Glomerular visceral epithelial cell (primary cell): Measurements from ENCODE around the gene DBP.
"Not testable (repeated sequence)": the region's sequence is repeated elsewhere in the genome, so short reads cannot be mapped to it uniquely, and the experiment has no call there.

Experiments
- DNase-seq: peaks from one replicate; pipeline ENCODE4 v3.0.0-alpha.2; 2016; ENCODE audit errors: extremely low spot score

The DBP gene

DNA sequence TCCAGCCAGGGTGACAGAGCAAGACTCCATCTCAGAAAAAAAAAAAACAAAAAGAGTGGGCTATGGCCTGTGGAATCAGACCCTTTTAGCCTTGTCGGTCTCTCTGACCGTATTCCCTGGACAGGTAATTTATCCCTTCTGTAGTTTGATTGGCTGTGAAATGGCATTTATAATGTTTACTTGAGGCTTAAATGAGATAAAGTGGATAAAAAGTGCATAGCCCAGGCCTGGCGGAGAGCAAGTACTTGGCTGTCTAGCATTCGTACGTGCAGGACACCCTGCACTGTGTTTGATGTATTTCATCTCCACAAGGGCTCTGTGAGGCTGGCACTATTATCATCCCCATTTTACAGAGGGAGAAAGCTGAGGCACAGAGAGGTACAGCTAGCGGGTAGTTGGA, 28.6 kb upstream of the DBP start:
- DNase-seq: no peak

DNA sequence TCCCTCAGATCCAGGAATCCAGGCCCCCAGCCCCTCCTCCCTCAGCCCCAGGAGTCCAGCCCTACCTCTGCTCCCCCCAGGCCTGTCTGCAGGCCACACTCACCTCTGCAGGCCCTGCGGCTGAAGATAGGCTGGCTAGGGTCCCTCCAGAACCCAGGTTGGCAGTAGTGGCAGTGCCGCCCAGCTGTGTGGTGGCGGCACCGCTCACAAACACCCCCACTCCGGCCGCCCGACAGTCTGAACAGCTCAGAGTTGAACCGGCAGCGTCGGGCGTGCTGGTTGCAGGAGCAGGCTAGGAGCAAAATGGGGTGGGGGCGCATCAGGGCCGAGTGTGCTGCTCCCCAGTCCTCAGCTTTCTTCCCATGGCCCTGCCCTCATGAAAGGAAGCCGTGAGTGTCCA, 27.3 kb upstream of the DBP start:
- no peak for DNase-seq

DNA sequence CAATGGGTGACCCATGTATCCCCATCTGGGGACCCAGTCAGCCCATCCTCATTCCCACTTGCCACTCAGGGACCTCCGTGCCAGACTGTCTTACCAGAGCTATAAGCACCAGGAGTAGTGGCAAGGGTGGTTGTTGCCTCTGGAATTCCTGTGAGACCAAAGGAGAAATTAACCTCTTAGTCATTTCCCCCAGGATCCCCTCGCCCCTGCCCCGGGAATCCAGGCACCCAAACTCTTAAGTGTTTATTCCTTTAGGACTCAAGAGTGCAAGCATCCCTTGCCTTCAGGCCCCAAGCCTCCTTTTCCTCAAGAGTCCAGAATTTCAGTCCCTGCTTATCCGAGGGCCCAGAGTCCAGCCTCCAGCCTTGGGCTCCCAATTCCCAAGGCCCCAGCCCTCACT, 26.5 kb upstream of the DBP start:
- DNase-seq: no peak

DNA sequence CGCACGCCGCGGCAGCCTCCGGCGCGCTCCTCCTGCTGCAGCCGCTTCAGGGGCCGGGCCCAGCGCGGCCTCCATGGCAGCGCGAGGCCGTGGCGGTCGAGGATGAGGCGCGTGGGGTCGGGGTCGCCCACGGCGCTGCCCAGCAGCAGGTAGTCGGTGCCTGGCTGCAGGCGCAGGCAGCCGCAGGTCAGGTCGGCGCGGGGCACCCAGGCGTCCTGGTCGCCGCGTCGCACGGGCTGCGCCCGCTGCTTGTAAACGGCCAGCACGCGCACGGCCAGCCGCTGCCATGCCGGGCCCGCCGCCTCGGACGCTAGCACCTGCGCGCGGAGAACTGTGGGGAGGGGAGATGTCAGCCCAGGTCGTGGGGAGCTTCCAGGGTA, 24.5 kb upstream of the DBP start:
- no peak for DNase-seq

DNA sequence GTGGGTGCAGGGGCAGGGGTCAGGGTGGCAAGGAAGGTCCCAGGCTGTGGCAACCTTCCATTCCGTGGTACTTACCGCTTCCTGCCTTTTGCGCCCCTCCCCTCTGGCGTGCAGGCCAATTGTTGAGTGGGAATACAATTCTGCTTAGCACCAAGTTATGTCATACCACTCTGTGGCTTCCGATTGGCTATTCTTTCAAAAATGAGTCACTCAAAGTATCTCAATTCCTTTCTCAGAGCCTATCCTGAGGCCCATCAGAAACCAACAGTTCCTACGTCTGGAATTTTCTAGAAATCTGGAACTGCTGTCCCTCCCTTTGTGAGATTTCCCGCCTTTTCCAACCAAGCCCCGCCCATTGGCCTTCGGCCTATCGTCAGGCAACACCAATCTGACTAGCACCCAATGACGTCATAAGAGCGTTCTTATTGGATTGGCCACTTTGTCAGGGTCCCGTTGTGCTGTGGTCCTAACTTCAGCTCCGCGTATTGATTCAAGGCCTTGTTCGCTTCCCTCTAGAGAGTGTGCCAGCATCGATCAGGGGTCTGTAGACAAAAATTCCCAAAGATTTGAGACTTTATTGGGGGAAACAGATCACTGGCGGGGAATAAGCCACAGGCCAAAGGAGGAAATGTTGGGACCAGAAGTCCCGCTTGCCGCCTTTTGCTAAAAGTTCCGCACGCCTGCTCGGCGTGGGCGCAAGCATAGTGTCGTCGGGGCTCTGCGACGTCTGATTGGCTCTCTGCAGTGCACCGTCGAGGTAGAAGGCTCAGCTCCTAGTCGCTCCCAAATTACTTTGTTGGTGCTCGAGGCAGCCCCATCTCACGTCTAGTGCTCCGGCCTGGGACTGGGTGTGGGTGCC, 23.9 kb upstream of the DBP start:
- peak; percentile 91 for DNase-seq

DNA sequence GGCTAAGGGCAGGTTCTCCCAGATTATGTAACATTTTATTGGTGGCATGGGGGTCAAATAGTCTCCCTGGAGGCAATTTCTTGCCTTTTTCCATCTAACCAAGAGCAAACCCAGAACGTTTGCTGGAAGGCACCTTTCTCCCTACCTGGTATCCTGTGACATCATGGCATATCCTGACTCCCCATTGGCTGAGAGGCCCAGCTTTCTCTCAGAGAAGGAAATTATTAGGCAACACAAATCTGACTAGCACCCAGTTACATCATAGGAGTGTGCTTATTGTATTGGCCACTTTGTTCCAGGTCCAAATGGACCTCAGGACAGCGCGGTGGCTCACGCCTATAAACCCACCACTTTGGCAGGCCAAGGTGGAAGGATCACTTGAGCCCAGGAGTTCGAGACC, 22.6 kb upstream of the DBP start:
- DNase-seq: no peak

DNA sequence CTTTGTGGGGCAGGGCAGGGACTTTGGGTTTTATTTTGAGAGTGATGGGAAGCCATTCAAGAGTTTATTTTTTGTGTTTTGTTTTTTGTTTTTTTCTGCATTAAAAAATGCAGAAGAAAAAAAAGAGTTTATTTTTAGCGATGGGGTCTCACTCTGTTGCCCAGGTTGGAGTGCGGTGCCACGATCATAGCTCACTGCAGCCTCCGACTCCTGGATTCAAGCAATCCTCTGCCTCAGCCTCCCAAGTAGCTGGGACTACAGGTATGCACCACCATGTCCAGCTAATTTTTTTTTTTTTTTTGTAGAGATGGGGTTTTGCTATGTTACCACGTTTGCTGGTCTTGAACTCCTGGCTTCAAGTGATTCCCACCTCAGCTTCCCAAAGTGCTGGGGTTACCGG, 21.3 kb upstream of the DBP start:
- no peak for DNase-seq

DNA sequence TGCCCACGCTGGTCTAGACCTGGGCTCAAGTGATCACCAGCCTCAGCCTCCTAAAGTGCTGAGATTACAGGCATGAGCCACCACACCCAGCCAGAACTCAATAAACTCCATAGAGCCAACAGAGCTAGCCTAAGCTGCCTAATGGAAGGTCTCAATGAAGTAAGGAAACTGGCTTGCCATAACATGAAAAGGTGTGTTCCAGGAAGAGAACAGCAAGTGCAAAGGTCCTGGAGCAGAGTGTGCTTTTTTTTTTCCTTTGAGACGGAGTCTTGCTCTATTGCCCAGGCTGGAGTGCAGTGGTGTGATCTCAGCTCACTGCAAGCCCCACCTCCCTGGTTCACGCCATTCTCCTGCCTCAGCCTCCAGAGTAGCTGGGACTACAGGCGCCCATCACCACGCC, 20.6 kb upstream of the DBP start:
- DNase-seq: not testable (repeated sequence)

DNA sequence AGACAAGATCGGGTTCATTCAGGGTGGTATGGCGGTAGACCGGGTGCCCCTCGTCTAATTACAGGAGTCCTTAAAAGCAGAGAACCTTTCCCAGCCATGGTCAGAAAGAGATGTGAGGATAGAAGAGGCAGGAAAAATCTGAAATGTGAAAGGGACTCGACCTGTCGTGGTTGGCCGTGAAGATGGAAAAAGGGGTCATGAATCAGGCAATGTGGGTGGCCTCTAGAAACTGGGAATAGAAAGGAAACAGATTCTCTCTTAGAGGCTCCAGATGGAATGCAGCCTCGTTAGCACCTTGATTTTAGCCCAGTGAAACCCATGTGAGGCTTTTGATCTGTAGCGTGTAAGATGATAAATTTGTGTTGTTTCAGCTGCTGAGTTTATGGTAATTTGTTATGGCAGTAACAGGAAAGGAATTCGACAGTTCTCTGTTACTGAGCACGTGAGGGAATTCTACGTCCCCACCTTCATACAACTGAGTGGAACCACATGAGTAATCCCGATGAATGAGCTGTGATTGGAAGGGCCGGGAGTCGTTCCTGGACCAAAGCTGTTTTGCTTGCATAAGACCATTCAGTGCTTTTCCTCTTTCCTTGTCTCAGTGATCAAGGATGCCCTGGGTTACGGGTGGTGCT, 19.8 kb upstream of the DBP start:
- DNase-seq: peak; percentile 62

DNA sequence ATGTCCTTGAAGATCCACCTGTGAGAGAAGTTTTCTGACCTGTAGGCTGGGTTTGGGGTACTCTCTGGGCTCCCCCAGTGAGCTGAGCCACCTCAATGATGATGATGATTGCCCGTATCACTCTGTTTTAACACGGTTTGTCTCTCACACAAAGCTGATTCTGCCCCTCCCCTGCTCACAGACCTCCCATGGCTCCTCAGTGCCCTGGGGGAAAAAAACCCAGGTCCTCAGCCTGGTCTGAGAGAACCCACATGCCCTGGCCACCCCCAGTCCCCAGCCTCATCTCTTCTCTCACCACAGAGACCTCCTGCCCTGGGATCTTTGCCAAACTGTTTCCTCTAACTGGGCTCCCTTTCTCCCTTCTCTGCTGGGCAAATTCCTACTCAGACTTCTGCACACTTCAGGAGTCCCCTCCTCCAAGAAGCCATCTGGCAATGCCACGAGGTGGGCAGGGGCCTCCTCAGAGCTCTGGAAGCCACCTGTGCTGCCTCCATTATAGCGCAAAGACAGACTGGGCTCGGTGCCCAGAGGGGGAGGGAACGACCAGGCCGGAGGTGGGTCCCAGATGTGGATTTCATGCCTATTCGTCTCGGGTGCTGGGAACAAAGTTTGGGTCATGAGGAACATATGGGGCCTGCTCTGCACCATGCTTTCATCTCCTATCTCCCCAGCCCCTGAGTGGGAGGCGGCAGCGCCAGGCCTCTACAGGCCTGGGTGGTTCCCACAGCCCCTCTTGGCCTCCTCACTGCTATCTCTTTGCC, 17.3 kb upstream of the DBP start:
- DNase-seq: no peak

DNA sequence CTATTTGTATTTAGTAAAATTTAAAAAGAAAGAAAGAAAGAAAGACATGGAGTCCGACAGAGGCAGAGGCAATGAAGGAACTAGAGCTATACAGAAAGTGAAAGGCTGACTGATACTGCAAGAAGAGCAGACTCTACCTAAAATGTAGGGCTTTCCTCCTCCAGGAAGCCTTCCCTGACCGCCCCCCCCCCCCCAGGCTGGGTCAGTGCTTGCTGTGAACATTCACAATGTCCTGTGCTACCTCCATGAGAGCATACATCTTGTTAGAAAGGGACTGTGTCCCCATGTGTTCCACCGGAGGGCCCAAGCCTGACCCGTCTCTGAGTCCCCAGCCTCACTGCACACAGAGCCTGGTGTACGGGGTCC, 14.5 kb upstream of the DBP start:
- no peak for DNase-seq

DNA sequence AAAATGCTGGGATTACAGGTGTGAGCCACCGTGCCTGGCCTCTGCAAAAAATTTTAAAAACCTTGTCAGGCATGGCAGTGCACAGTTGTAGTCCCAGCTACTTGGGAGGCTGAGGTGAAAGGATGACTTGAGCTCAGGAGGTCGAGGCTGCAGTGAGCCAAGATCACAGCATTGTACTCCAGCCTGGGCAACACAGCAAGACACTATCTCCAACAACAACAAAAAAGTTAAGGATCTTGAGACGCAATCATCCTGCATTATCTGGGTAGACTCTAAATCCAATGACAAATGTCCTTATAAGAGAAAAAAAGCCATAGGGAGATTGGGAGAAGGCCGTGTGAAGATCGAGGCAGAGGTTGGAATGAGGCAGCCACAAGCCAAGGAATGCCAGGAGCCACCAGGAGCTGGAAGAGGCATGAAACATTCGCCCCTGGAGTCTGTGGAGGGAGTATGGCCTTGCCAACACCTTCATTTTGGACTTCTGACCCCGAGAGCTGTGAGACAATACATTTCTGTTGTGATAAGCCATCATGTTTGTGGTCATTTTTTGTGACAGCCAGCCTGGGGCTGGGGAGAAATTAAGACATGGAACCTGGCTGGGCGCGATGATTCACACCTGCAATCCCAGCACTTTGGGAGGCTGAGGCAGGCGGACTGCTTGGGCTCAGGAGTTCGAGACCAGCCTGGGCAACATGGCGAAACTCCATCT, 13.9 kb upstream of the DBP start:
- no peak for DNase-seq

DNA sequence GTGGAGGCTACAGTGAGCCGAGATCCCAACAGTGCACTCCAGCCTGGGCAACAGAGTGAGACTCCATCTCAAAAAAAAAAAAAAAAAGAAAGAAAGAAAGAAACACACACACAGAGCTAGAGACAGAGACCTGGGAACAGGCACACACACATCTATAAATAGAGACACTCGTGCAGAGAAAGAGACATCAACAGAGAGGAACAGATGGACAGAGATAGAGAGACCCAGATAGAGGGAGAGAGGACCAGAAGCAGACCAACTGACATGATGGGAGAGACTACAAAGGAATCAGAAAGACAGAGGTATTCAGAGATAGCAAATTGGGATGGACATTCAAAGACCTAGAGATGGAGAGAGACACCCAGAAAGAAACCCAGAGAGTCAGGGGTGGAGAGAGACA, 11.0 kb upstream of the DBP start:
- DNase-seq: no peak

DNA sequence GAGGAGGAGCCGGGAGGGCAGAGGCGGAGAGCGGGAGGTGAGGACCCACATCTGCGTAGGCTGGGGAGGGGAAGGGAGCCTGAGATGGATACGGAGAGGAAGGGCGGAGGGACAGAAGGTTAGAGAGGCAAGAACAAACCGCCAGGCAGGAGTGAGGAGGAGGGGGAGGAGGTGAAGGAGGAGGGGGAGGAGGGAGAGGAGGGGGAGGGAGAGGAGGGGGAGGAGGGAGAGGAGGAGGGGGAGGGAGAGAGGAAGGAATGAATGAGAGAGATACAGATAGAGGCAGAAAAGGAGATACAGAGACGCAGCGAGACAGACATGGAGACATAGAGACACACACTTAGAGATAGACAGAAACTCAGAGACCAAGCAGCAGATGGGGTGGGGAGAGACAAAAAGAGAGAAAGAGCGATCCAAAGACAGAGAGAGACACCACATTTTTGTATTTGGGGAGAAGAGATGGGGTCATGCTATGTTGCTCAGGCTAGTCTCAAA, 9.6 kb upstream of the DBP start:
- no peak for DNase-seq

DNA sequence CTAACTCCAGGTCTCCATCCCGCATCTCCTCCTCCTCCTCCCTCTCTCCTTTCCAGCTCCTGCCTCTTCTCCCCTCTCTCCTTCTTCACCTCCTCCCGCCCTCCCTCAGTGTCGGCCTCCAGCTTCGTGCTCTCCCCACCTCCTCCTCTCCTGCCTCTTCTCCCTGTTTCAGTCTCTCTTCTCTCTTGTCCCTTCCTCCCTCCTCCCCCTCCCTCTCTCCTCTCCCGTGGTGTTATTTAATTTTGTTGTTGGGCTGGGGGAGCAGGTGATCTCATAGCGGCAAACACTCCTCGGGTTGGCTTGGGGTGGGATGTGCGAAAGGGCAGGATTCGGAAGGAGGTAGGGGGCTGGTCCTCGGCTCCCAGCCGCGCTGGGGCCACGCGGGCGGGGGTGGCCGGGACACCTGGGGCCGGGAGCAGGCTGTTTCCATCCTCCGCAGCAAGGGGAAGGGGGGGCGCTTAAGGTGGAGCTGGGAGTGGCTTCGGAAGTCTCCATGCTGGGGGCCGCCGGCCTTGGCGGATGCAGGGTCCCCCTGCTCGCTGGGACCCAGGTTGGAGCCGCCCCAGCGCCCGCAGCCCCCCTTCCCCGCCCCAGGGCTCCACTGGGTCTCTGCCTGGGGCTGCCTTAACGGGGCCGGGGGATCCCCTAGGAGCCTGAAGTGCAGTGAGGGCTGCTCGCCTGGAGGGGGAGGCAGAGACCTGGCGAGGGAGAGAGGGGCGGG, 9.0 kb upstream of the DBP start, which contains the start of gene CA11:
Gene CA11 (minus strand): TSS at position 187 of the 721 bp plus-strand sequence. CDS start 555 bp downstream, outside the sequence.
- DNase-seq: peak; percentile 88

DNA sequence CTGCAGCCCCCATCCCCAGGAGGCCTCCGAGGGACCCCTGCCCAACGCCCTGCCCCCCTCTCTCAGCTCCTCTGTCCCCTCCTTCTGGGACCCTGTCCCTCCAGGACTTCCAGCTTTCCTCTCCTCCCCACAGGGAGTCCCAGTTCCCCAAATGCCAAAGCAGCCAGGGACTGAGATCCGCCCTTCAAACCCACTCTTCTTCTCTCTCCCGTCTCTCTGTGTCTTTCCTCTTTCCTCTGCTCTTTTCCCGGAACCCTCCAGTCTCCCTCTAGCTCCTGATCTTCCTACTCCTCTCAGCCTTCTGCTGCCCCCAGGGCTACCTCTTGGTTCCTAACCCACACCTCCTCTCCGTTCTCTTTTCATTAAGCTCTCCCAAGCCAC, 8.4 kb upstream of the DBP start:
- no peak for DNase-seq

DNA sequence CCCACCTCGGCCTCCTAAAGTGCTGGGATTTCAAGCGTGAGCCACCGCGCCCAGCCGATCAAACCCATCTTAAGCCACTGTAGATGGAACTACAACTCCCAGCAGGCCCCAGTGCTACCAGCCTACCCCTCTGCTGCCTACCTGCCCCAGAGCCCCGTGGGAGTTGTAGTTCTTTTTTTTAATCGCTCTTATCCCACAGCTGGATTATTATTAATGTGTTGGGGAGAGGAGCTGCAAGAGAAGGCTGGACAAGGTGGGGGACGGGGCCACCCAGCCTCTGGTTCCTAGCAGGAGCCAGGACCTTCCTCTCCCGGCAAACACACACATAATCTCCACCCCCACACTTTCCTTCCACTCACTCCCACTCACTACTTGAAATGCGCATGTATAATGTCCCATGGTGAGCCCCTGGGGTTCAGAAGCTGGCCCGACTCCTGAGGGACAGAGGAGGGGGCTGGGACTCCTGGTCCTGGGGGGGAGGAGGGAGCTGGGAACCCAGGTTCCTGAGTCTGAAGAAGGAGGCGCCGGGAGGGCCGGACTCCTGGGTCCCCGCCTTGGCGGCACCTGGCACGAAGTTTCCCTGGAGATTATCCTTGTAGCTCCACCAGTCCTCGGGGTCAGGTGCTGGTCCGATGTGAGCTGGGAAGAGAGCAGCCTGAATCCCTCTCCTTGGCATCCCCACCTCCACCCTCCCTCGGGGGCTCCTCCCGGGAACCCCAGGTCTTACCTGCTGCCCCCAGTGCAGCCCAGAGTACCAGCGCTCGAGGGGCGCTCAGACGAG, 7.8 kb upstream of the DBP start:
- peak; percentile 63 for DNase-seq

DNA sequence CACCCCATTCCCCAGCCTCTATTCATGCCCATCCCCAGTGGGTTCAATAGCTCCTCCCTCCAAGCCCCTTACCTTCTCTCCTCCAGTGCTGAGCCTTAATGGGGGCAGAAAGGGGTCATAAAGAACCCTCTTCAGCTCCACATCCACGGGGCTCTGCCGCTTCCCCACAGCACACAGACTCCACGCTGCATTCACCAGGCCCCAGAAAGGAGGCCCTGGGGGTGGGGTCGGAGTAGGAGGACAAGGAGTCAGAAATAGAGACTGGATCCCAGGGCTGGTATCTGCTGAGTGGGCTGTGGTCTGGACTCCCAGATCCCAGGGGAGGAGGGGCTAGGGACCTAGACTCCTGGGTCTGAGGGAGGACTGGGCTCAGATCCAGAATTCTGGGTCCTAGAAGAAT, 7.2 kb upstream of the DBP start:
- DNase-seq: no peak

DNA sequence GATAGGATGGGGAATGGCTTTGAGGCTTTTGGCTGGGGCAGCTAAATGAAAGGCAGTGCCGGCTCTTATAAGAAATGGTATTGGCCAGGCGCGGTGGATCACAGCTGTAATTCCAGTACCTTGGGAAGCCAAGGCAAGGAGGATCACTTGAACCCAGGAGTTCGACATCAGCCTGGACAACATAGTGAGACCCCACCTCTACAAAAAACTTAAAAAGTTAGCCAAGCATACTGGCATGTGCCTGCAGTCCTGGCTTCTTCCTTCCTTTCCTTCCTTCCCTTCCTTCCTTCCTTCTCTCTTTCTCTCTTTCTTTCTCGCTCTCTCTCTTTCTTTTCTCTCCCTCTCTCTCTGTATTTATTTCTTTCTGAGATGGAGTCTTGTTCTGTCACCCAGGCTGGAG, 5.7 kb upstream of the DBP start:
- no peak for DNase-seq

DNA sequence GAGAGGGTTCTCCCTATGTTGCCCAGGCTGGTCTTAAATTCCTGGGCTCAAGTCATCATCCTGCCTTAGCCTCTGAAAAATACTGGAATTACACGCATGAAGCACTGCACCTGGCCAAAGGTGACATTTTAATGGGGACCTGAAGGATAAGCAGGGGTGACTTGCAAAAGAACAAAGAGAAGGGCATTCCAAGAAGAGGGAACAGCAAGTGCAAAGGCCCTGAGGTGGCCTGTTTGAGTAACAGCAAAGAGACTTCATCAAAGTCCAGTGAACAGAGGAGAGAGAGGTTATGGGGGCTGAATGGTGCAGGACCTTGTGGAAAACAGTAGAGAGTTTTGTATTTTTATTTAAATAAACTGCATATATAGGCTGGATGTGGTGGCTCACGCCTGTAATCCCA, 4.7 kb upstream of the DBP start:
- DNase-seq: no peak
